ENCODE data around the gene GALNT12.

The GALNT12 gene

GRCh38 chr9:98821831-98822230 is 14.4 kb downstream of the GALNT12 start:
- H3K4me3 ChIP-seq: no peak overlapping the region
- DNase-seq: no peak
- no peaks in the 10 kb centered on the region for H3K36me3 ChIP-seq
- TF ChIP-seq CTCF (IDR thresholded peaks at IDR 0.05): no peak
- H3K27me3 ChIP-seq: no peaks in the 10 kb centered on the region
- H3K9me3 ChIP-seq: no peaks in the 10 kb centered on the region
- H3K27ac ChIP-seq: no peak overlapping the region
- intact Hi-C loops (cut with DNase I; ENCODE audit: low total_unique reads): no loop called here
- no peaks in the 10 kb centered on the region for H3K4me1 ChIP-seq

GRCh38 chr9:98822661-98823060 is 15.2 kb downstream of the GALNT12 start:
- DNase-seq: no peak
- intact Hi-C loops (cut with DNase I; ENCODE audit: low total_unique reads): no loop called here
- Histone ChIP-seq H3K4me1 (no peaks in the 10 kb centered on the region), H3K36me3 (no peaks in the 10 kb centered on the region), H3K27ac (no peak overlapping the region), H3K9me3 (no peaks in the 10 kb centered on the region), H3K27me3 (no peaks in the 10 kb centered on the region), H3K4me3 (no peak overlapping the region)
- TF ChIP-seq CTCF (IDR thresholded peaks at IDR 0.05): no peak

GRCh38 chr9:98823666-98824334 is 16.3 kb downstream of the GALNT12 start:
- Histone ChIP-seq H3K4me3 (no peak overlapping the region), H3K27ac (no peak overlapping the region), H3K27me3 (no peaks in the 10 kb centered on the region), H3K4me1 (no peaks in the 10 kb centered on the region), H3K36me3 (no peaks in the 10 kb centered on the region), H3K9me3 (no peaks in the 10 kb centered on the region)
- intact Hi-C loops (cut with DNase I; ENCODE audit: low total_unique reads): no loop called here
- TF ChIP-seq CTCF (IDR thresholded peaks at IDR 0.05): no peak
- DNase-seq: no peak

- Histone ChIP-seq H3K27me3 (no peaks in the 10 kb centered on the region), H3K36me3 (no peaks in the 10 kb centered on the region), H3K4me3 (no peak overlapping the region), H3K9me3 (no peaks in the 10 kb centered on the region), H3K27ac (no peak overlapping the region), H3K4me1 (no peaks in the 10 kb centered on the region)
- no peak for DNase-seq
- no peak for TF ChIP-seq CTCF (IDR thresholded peaks at IDR 0.05)
- intact Hi-C loops (cut with DNase I; ENCODE audit: low total_unique reads): no loop called here
These were observed 17.9 kb downstream of the GALNT12 start for GRCh38 chr9:98825414-98825813.

GRCh38 chr9:98826716-98827115 is 19.2 kb downstream of the GALNT12 start:
- Histone ChIP-seq H3K27me3 (no peaks in the 10 kb centered on the region), H3K4me3 (no peak overlapping the region), H3K4me1 (no peaks in the 10 kb centered on the region), H3K27ac (no peak overlapping the region), H3K9me3 (no peaks in the 10 kb centered on the region), H3K36me3 (no peaks in the 10 kb centered on the region)
- no peak for DNase-seq
- intact Hi-C loops (cut with DNase I; ENCODE audit: low total_unique reads): no loop called here
- TF ChIP-seq CTCF (IDR thresholded peaks at IDR 0.05): no peak

GRCh38 chr9:98829766-98830165 is 22.3 kb downstream of the GALNT12 start:
- Histone ChIP-seq H3K4me3 (no peak overlapping the region), H3K27ac (no peak overlapping the region)
- intact Hi-C loops (cut with DNase I; ENCODE audit: low total_unique reads): no loop called here

More at GRCh38 chr9:98829766-98830165, 22.3 kb downstream of the GALNT12 start:
- no peaks in the 10 kb centered on the region for H3K36me3 ChIP-seq
- no peaks in the 10 kb centered on the region for H3K27me3 ChIP-seq
- DNase-seq: no peak
- TF ChIP-seq CTCF (IDR thresholded peaks at IDR 0.05): no peak
- H3K9me3 ChIP-seq: no peaks in the 10 kb centered on the region
- no peaks in the 10 kb centered on the region for H3K4me1 ChIP-seq
